SH-SY5Y (cell line): ENCODE measurements around the gene C5orf34.

Source experiments
- GATA2 ChIP-seq: IDR thresholded peaks from 2 replicates; pipeline ENCODE4 v1.6.1; 2011; ENCODE audit warnings: mild to moderate bottlenecking, low read depth, low read length
- GATA3 ChIP-seq: IDR thresholded peaks from 2 replicates; pipeline ENCODE4 v1.6.1; 2011; ENCODE audit warnings: low read depth, mild to moderate bottlenecking, low read length, moderate library complexity

DNA sequence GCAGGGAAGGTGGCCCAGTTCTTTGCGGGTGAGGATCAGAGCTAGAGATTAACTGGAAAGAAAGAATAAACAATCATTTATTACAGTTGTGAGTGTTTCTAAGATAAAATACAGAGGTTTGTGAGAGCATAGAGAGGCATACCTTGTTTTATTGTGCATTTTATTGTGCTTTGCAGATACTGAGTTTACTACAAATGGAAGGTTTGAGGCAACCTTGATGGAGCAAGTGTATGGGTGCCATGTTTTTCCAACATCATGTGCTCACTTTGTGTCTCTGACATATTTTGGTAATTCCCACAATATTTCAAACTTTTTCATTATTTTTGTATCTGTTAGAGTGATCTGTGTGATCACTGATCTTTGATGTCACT lies 715 bp upstream of the C5orf34 start:
- TF ChIP-seq GATA2: no peak
- no peak for TF ChIP-seq GATA3
